ENCODE data around the gene PLD6. TPM values are rescaled to one million over a fixed set of nuclear protein-coding genes. Genes with fewer than 3 reads are reported as not detected.
A peak's percentile ranks its signal among the peaks of the same experiment; 100 is the strongest.

The PLD6 gene
- total RNA-seq, 1 experiment from 2014 or later, result 0.09 TPM

GRCh38 chr17:17214646-17215436 is 8.7 kb upstream of the PLD6 start:
- Histone ChIP-seq H3K27me3 (ENCODE audit: insufficient read depth, low read length) (no peaks in the 10 kb centered on the region), H3T11ph (ENCODE audit: low read length) (no peak overlapping the region), H3K56ac (ENCODE audit: insufficient read length, low read depth, low read length) (no peak overlapping the region), H3K27ac (ENCODE audit: insufficient read length, low read depth, low read length) (no peak overlapping the region), H3K9ac (ENCODE audit: extremely low read depth, insufficient read length, low read length) (no peak overlapping the region), H2BK20ac (ENCODE audit: low read depth, low read length, poor library complexity, severe bottlenecking) (no peak overlapping the region), H3K14ac (ENCODE audit: insufficient read depth, low read length) (no peak overlapping the region), H2AFZ (ENCODE audit: low read length) (no peak overlapping the region), H3K4me2 (ENCODE audit: insufficient read depth, insufficient read length, low read length) (no peak overlapping the region), H2BK5ac (ENCODE audit: insufficient read length, low read length) (no peak overlapping the region), H4K5ac (ENCODE audit: insufficient read length, low read depth, low read length) (no peak overlapping the region), H2BK15ac (ENCODE audit: low read depth, low read length) (no peak overlapping the region), H3K18ac (ENCODE audit: insufficient read length, low read depth, low read length) (no peak overlapping the region), H3K23ac (ENCODE audit: insufficient read length, low read depth, low read length) (no peak overlapping the region), H2BK12ac (ENCODE audit: insufficient read length, low read depth, low read length) (no peak overlapping the region), H3K4me1 (ENCODE audit: insufficient read depth, low read length) (no peaks in the 10 kb centered on the region), H3K79me2 (ENCODE audit: insufficient read depth, low read length) (no peaks in the 10 kb centered on the region), H4K91ac (ENCODE audit: insufficient read length, low read depth, low read length) (no peak overlapping the region), H3K23me2 (ENCODE audit: insufficient read length, low read depth, low read length, poor library complexity, severe bottlenecking) (no peaks in the 10 kb centered on the region), H2AK5ac (ENCODE audit: insufficient read length, low read length) (no peak overlapping the region), H4K20me1 (ENCODE audit: control insufficient read depth, insufficient read depth, insufficient read length) (no peaks in the 10 kb centered on the region), H4K8ac (replicated peaks; ENCODE audit: insufficient read length, low read depth, low read length) (no peak overlapping the region), H3K9me3 (ENCODE audit: control insufficient read depth, low read depth, low read length) (no peaks in the 10 kb centered on the region), H2BK120ac (ENCODE audit: low read depth, low read length, poor library complexity, severe bottlenecking) (no peak overlapping the region), H3K4ac (ENCODE audit: low read depth, low read length) (no peak overlapping the region), H3K79me1 (ENCODE audit: insufficient read depth, low read depth, low read length, poor library complexity, severe bottlenecking) (no peaks in the 10 kb centered on the region)
- Mint-ChIP-seq H3K27ac (no peak overlapping the region), H3K36me3 (ENCODE audit: insufficient read depth in 1 of 3, low read depth in 3 of 3) (peaks cover 27 to 68% (median 60%) of the 10 kb centered on the region in 3 experiments; a peak in 6 of 7 replicates), H3K4me3 (no peak overlapping the region), H3K9me3 (no peaks in the 10 kb centered on the region), H3K4me1 (no peaks in the 10 kb centered on the region), H3K27me3 (ENCODE audit: low read depth) (no peaks in the 10 kb centered on the region)
- DNase-seq, result peak; percentile 35
- no peak for TF ChIP-seq CTCF (conservative IDR thresholded peaks at IDR 0.05)
- WGBS (ENCODE audit: extremely low coverage, insufficient read length, low lambda C conversion rate), result no CpG with 5 or more reads among the region's 27 CpGs

Measured in H9 (cell line).